Measurements from ENCODE around the gene CFAP97D2.
A peak's percentile ranks its signal among the peaks of the same experiment; 100 is the strongest.
"Not testable (repeated sequence)": the region's sequence is repeated elsewhere in the genome, so short reads cannot be mapped to it uniquely, and the experiment has no call there.

CFAP97D2 gene

GRCh38 chr13:114158869-114159666 is 20.0 kb upstream of the CFAP97D2 start:
- DNase-seq: not testable (repeated sequence)

GRCh38 chr13:114161028-114161556 is 18.0 kb upstream of the CFAP97D2 start:
- no peak for DNase-seq

- peak; percentile 78 for DNase-seq
Measured at GRCh38 chr13:114161644-114162532, 17.2 kb upstream of the CFAP97D2 start.

GRCh38 chr13:114162533-114162922 is 16.5 kb upstream of the CFAP97D2 start:
- no peak for DNase-seq

- DNase-seq: no peak
Measured at GRCh38 chr13:114164053-114164452, 15.0 kb upstream of the CFAP97D2 start.

- DNase-seq: no peak
Measured at GRCh38 chr13:114164681-114165429, 14.2 kb upstream of the CFAP97D2 start.

GRCh38 chr13:114166381-114167131 is 12.5 kb upstream of the CFAP97D2 start:
- DNase-seq: no peak

GRCh38 chr13:114167426-114167825 is 11.6 kb upstream of the CFAP97D2 start:
- DNase-seq: no peak

GRCh38 chr13:114167885-114168284 is 11.2 kb upstream of the CFAP97D2 start:
- DNase-seq: no peak

GRCh38 chr13:114173272-114173671 is 5.8 kb upstream of the CFAP97D2 start:
- DNase-seq: no peak

- no peak for DNase-seq
Measured at GRCh38 chr13:114173745-114174144, 5.3 kb upstream of the CFAP97D2 start.

- DNase-seq: no peak
Measured at GRCh38 chr13:114174529-114174961, 4.5 kb upstream of the CFAP97D2 start.

- DNase-seq: not testable (repeated sequence)
Measured at GRCh38 chr13:114176359-114176902, 2.6 kb upstream of the CFAP97D2 start.

- DNase-seq: peak; percentile 18
Measured at GRCh38 chr13:114177245-114178010, 1.6 kb upstream of the CFAP97D2 start.

GRCh38 chr13:114185182-114185971 is 6.3 kb downstream of the CFAP97D2 start:
- no peak for DNase-seq

GRCh38 chr13:114194853-114195252 is 15.8 kb downstream of the CFAP97D2 start:
- peak; percentile 10 for DNase-seq

GRCh38 chr13:114196629-114197028 is 17.6 kb downstream of the CFAP97D2 start:
- no peak for DNase-seq

- DNase-seq: no peak
Measured at GRCh38 chr13:114198556-114198955, 19.5 kb downstream of the CFAP97D2 start.

- not testable (repeated sequence) for DNase-seq
Measured at GRCh38 chr13:114199526-114199925, 20.5 kb downstream of the CFAP97D2 start.

- DNase-seq: peak; percentile 36
Measured at GRCh38 chr13:114199954-114200353, 20.9 kb downstream of the CFAP97D2 start.

Measured in CD4-positive, alpha-beta T cell treated with Interleukin-6 for 4 hours (primary cell).